CD4-positive, alpha-beta T cell treated with Interferon alpha-2 for 1 hour (primary cell): ENCODE data around the gene MYL12B.
A peak's percentile ranks its signal among the peaks of the same experiment; 100 is the strongest.
"Not testable (repeated sequence)": the region's sequence is repeated elsewhere in the genome, so short reads cannot be mapped to it uniquely, and the experiment has no call there.

Source experiments
- DNase-seq, 2 donors: peaks; one replicate each; pipeline ENCODE4 v3.0.0-alpha.2; 2020 to 2022

MYL12B gene

GRCh38 chr18:3261373-3262233 lies at the start of gene MYL12B:
MYL12B (plus strand) TSS chr18:3262133; CDS start chr18:3272899, 10,766 bp downstream.
- peak; percentile 84 to 89 for DNase-seq

GRCh38 chr18:3212657-3213056 lies 49.3 kb upstream of the MYL12B start:
- no peak for DNase-seq

GRCh38 chr18:3213300-3214059 lies 48.5 kb upstream of the MYL12B start:
- peak in 1 of 2 donors; percentile 23 for DNase-seq

- no peak for DNase-seq
These were observed 46.9 kb upstream of the MYL12B start for GRCh38 chr18:3214855-3215637.

- no peak for DNase-seq
These were observed 44.9 kb upstream of the MYL12B start for GRCh38 chr18:3216987-3217386.

DNA sequence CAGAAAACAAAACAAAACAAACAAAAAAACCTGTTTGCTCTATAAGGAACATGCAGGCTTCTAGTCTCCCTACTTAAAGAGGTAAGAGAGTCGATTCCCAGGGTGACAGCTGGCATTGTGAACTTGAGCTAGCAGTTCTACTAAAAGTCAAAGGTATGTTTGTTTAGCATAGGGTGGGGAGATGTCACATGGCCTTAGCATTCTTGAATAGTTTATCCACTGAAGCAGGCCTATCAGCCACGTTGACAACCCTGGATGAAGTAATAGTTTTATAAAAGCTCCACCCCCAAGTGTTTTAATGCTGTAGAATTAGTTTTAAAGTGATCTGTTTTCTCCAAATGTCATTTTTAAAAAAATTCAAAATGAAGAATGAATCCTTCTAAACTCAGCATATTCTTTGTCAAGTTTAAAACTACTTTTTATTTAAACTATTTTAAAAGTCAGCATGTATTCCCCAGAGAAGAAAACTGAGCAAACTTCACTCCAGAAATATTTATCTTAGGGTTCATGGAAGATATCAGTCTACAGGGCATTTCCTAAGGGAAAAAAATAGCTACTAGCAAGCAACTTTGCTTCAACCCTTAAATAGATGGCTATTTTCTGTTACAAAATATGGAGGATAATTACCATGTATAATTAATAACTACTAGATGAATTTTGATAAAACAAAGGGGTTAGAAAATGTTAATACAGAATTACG lies 43.8 kb upstream of the MYL12B start:
- DNase-seq: no peak

GRCh38 chr18:3218819-3219218 lies 43.1 kb upstream of the MYL12B start:
- DNase-seq: no peak

- no peak for DNase-seq
These were observed 42.7 kb upstream of the MYL12B start for GRCh38 chr18:3219241-3219630.

GRCh38 chr18:3219631-3220335 lies 42.1 kb upstream of the MYL12B start, which contains the start of gene MYOM1:
MYOM1 (minus strand) TSS chr18:3219968; CDS start chr18:3215223, 4,745 bp downstream.
- DNase-seq: no peak

DNA sequence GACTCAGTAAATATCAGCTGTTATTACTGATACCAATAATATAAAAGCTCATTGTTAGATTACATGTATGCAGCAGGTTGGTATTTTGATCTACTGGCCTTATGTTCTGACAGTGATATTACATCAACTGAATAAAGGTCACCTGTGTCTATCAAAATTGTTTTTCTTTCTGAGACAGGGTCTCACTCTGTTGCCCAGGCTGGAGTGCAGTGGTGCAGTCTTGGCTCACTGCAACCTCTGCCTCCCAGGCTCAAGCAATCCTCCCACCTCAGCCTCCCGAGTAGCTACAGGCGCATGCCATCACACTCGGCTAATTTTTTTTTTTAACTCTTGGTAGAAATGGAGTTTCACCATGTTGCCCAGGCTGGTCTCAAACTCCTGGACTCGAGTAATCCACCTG lies 41.1 kb upstream of the MYL12B start:
- not testable (repeated sequence) for DNase-seq

- DNase-seq: no peak
These were observed 40.4 kb upstream of the MYL12B start for GRCh38 chr18:3221496-3221895.

DNA sequence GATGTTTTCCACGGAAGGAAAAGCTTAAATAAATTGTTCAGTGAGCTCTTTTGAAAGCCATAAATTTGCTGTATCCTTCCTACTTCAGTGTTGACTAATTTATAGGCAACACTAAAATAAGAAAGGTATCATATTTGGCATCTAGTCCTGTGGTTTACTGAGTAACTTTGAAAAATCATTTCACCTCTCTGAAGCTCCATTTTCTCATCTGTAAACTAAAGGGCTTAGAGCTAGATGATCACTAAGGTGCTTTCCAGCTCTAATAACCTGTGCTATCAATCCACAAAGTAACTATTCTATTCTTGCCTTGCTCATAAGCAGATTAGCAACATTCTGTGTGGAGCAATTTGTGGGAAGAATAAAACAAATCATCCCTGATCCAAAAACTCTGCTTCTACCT lies 38.6 kb upstream of the MYL12B start:
- DNase-seq: no peak

DNA sequence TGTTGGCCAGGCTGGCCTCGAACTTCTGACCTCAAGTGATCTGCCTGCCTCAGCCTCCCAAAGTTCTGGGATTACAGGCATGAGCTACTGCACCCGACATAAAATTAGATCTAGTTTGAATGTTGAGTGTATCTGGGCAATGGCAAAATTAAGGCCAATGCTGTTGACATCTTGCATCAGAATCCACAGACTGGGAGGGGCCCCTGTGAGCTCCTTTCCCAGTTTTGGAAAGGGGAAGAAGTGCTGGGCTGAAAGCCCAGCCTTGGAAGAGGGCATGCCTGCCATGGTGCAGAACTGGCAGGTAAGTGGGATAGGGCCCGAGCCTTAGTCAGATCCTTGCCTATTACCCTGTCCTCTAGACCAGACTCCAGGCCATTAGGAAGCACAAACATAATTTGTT lies 37.7 kb upstream of the MYL12B start:
- no peak for DNase-seq

DNA sequence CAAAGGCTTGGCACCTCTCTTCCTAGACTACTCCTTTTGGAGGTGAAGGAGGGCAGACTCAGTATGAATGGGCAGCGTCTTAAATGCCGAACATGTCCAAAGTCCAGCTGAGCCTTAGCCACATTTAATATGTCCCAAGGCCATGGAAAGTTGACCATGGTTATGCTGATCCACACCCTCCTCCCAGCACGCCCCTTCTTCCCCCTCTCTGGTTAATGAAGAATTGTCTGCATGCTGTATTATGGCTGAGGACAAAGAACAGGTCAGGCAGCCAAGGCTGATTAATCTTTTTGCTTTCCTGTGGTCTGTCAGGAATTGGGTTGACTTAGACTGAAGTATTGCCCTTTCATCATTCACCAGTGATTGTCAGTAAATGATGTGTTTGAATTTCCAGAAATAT lies 36.3 kb upstream of the MYL12B start:
- no peak for DNase-seq

DNA sequence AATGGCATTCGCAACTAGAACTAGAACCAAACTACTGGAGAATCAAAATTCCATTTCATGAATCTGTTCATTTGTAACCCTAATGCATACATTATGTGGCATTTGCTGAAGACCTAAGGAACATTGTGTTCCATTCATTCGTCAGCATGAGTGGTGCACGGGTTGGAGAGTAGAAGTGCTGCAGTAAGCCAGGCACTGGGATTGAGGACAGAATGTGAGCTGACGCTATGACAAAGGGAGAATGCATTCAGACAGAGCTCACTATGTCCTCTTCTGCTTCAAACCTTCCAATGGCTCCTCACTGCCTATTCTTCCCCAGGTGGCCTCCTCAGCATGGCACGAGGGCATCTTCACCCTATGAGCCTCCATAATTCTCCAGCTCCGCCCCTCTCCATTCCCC lies 35.9 kb upstream of the MYL12B start:
- DNase-seq: no peak

- DNase-seq: no peak
These were observed 31.3 kb upstream of the MYL12B start for GRCh38 chr18:3230401-3231334.

- DNase-seq: no peak
These were observed 28.9 kb upstream of the MYL12B start for GRCh38 chr18:3233004-3233403.

DNA sequence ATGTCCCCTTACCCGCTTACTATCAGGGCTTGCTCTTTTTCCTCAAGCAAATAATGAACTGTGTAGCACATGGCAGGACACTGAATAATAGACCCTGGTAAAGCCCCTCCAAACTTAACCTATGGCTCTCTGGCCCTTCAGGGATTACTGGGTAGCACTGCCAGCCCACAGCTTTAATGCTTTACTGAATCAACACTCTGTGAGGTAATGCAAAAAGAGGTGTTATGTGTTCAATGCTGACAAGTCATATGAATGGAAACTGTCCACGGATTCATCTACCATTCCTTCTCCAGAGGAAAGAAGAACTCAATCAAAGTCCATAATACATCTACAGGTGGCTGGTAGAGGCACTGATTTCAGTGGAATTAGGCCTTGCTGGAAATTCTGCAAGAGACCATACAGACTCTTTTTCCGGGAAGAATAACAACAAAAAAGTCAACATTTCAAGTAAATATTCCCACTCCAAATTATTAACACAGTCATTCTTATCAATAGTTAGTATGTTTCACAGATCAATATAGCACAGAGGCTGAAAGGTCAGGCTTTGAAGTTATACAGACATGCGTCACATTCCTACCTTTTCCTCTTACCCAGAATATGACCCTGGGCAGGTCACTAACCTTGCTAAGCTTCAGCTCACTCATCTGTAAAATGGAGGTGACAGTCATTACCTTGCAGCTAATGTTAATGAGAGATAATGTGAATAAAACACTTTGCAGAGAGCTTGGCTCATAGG lies 28.3 kb upstream of the MYL12B start:
- DNase-seq: no peak

DNA sequence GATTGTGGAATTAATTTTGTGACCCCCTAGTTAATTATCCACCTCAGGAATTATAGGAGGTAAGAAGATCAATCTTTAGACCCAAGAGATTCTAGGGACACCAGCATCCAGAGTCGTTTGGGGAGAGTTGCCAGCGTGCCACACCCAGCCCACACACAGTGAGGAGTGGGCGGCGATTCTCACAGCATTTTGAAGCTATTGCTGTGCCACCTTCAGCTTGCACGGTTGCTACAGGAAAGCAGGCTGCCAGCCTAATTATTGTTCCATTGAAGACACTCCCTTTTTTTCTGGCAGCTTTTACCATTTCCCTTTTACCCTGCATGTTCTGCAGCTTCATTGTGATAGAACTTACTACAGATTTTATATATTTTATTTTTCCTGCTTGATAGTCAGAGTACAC lies 27.5 kb upstream of the MYL12B start:
- DNase-seq: no peak

DNA sequence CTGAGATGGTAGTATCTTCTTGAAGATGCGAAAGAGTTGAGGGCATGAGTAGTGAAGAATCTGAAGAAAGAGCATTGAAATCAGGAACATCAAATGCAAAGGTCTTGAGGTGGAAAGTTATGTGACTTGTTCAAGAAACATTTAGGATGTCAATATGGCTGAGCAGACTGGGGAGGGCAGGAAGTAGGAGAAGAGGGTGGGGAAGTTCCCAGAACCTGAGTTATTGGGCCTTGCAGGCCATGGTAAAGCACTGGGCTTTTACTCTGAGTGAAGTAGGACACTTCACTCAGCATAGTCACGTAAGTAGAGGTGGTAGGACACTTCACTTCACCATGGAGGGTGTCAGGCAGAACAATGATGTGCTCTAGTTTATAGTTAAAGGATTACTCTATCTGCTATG lies 26.1 kb upstream of the MYL12B start:
- no peak for DNase-seq
